Fibroblast of villous mesenchyme (primary cell): ENCODE results near the gene TRMT1. TPM values are rescaled to one million over a fixed set of nuclear protein-coding genes. Genes with fewer than 3 reads are reported as not detected.

Source experiments
- DNase-seq: peaks from one replicate; pipeline ENCODE4 v3.0.0-alpha.2; 2010; ENCODE audit warnings: low read depth
- H3K4me3 ChIP-seq: 2 replicates; pipeline ENCODE4 v1.5.1; 2011; ENCODE audit warnings: low read depth, mild to moderate bottlenecking, low read length
- CTCF ChIP-seq: IDR thresholded peaks from 2 replicates; pipeline ENCODE4 v1.5.1; 2012; ENCODE audit warnings: low read depth, mild to moderate bottlenecking, low read length; ENCODE audit not compliant: insufficient read depth
- total RNA-seq: library from RNA; depleted of rRNA; stranded (reverse); fragments of >200 nt; gene quantifications from 2 replicates; pipeline ENCODE4 v1.2.3, GENCODE V29; 2012

TRMT1 gene
- total RNA-seq, 1 donor, result 25.9 TPM

- no peak for DNase-seq
- TF ChIP-seq CTCF, result no peak
- H3K4me3 ChIP-seq, result no peak overlapping the region
Observed at GRCh38 chr19:13073263-13073662, 43.3 kb downstream of the TRMT1 start.

- no peak for DNase-seq
- no peak overlapping the region for H3K4me3 ChIP-seq
- no peak for TF ChIP-seq CTCF
Observed at GRCh38 chr19:13072188-13072908, 44.2 kb downstream of the TRMT1 start.

- H3K4me3 ChIP-seq, result no peak overlapping the region
- no peak for DNase-seq
- no peak for TF ChIP-seq CTCF
Observed at GRCh38 chr19:13071444-13072187, 44.9 kb downstream of the TRMT1 start.

- H3K4me3 ChIP-seq, result no peak overlapping the region
- DNase-seq, result no peak
- no peak for TF ChIP-seq CTCF
Observed at GRCh38 chr19:13070425-13071140, 46.0 kb downstream of the TRMT1 start.

GRCh38 chr19:13069415-13070359 lies 46.9 kb downstream of the TRMT1 start:
- DNase-seq, result no peak
- no peak for TF ChIP-seq CTCF
- no peak overlapping the region for H3K4me3 ChIP-seq

- no peak overlapping the region for H3K4me3 ChIP-seq
- no peak for DNase-seq
- TF ChIP-seq CTCF, result no peak
Observed at GRCh38 chr19:13068085-13068846, 48.3 kb downstream of the TRMT1 start.
